ENCODE data around the gene DDAH1.

- TF ChIP-seq, protein P1, sequence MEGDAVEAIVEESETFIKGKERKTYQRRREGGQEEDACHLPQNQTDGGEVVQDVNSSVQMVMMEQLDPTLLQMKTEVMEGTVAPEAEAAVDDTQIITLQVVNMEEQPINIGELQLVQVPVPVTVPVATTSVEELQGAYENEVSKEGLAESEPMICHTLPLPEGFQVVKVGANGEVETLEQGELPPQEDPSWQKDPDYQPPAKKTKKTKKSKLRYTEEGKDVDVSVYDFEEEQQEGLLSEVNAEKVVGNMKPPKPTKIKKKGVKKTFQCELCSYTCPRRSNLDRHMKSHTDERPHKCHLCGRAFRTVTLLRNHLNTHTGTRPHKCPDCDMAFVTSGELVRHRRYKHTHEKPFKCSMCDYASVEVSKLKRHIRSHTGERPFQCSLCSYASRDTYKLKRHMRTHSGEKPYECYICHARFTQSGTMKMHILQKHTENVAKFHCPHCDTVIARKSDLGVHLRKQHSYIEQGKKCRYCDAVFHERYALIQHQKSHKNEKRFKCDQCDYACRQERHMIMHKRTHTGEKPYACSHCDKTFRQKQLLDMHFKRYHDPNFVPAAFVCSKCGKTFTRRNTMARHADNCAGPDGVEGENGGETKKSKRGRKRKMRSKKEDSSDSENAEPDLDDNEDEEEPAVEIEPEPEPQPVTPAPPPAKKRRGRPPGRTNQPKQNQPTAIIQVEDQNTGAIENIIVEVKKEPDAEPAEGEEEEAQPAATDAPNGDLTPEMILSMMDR (IDR thresholded peaks at IDR 0.05), result no peak
- TF ChIP-seq POLR2A (IDR thresholded peaks at IDR 0.05), result no peak
Measured at GRCh38 chr1:85465786-85466134, 801 bp upstream of the DDAH1 start.

Measured in vagina (tissue), 2 donors.